Endothelial cell of umbilical vein (primary cell): ENCODE results near the gene SYNDIG1. TPM values are rescaled to one million over a fixed set of nuclear protein-coding genes. Genes with fewer than 3 reads are reported as not detected.

Source experiments
- BruUV-seq: library from RNA; stranded (reverse); fragments of 400-500 nt; replicated peaks from 2 replicates; lab custom pipeline; 2021; lab: Mats Ljungman, UMichigan
- CTCF ChIA-PET: fragments of 300-600, 350-600 bp; sonication (Branson Sonifier 250); formaldehyde crosslinking; loops from one replicate; lab custom pipeline; 2021; ENCODE audit warnings: antibody characterized with exemption, inconsistent platforms; lab: Charles Lee
- POLR2A ChIA-PET: fragments of 300-600, 350-600 bp; sonication (Branson Sonifier 250); formaldehyde crosslinking; loops from one replicate; lab custom pipeline; 2021; ENCODE audit warnings: antibody characterized with exemption, inconsistent platforms; lab: Charles Lee
- DNase-seq: peaks from one replicate; pipeline ENCODE4 v3.0.0-alpha.2; 2011; ENCODE audit warnings: low read depth, low spot score
- FAIRE-seq: peaks from 2 replicates; lab custom pipeline; 2011; peaks lifted over from hg19 to GRCh38; lab: Jason Lieb, UNC
- H2AFZ ChIP-seq: 2 replicates; pipeline ENCODE4 v1.6.0; 2012; ENCODE audit warnings: low read depth, low read length, control low read depth, inconsistent platforms
- H3K27ac ChIP-seq: 2 replicates; pipeline ENCODE4 v1.5.1; 2011; ENCODE audit warnings: low read depth, mild to moderate bottlenecking, control low read depth, low read length, moderate library complexity; ENCODE audit not compliant: insufficient read depth
- H3K27me3 ChIP-seq, 2 experiments: 2 replicates each; pipeline versions ENCODE4 v1.6.0 to v1.6.1; 2011; ENCODE audit warnings: low read length in 2 of 2, mixed read lengths in 1 of 2; ENCODE audit not compliant: control insufficient read depth in 2 of 2, insufficient read depth in 2 of 2
- H3K36me3 ChIP-seq, 2 experiments: 2 replicates in 1 of 2; 3 replicates in 1 of 2; pipeline ENCODE4 v1.5.1; 2011; ENCODE audit warnings: low read length in 2 of 2, mild to moderate bottlenecking in 1 of 2, moderate library complexity in 1 of 2; ENCODE audit not compliant: control insufficient read depth in 2 of 2, insufficient read depth in 2 of 2; ENCODE audit errors: extremely low read depth in 1 of 2
- H3K4me1 ChIP-seq: 3 replicates; pipeline ENCODE4 v1.5.1; 2011; ENCODE audit warnings: mild to moderate bottlenecking, low read length; ENCODE audit not compliant: control insufficient read depth, insufficient read depth; ENCODE audit errors: extremely low read depth
- H3K4me2 ChIP-seq: 2 replicates; pipeline ENCODE4 v1.6.1; 2011; ENCODE audit warnings: low read length, control low read depth, mixed read lengths; ENCODE audit not compliant: insufficient read depth
- H3K4me3 ChIP-seq, 3 experiments: fragments of 200-600 bp in 1 of 3; sonication (generic), shearing (Covaris generic) in 1 of 3; replicated peaks in 1 of 3; 2 replicates each; pipeline ENCODE4 v1.5.1; 2011 to 2016; ENCODE audit warnings: control low read depth in 3 of 3, low read length in 3 of 3, mild to moderate bottlenecking in 2 of 3, inconsistent platforms in 1 of 3, low read depth in 1 of 3, moderate library complexity in 1 of 3; ENCODE audit not compliant: insufficient read depth in 1 of 3
- H3K79me2 ChIP-seq: 2 replicates; pipeline ENCODE4 v1.6.0; 2012; ENCODE audit warnings: low read length, inconsistent platforms; ENCODE audit not compliant: control insufficient read depth, insufficient read depth
- H3K9ac ChIP-seq: replicated peaks from 2 replicates; pipeline ENCODE3; 2011; ENCODE audit warnings: low read length, control low read depth; ENCODE audit not compliant: insufficient read depth; ENCODE audit errors: extremely low read depth
- H3K9me1 ChIP-seq: replicated peaks from 3 replicates; pipeline ENCODE4 v1.6.0; 2011; ENCODE audit warnings: mild to moderate bottlenecking, low read length; ENCODE audit not compliant: control insufficient read depth, insufficient read depth; ENCODE audit errors: extremely low read depth
- H3K9me3 ChIP-seq: replicated peaks from 2 replicates; pipeline ENCODE4 v1.5.1; 2012; ENCODE audit warnings: low read length, inconsistent platforms; ENCODE audit not compliant: control insufficient read depth, insufficient read depth
- H4K20me1 ChIP-seq: replicated peaks from 2 replicates; pipeline ENCODE3; 2011; ENCODE audit warnings: mild to moderate bottlenecking, low read length; ENCODE audit not compliant: control insufficient read depth, insufficient read depth; ENCODE audit errors: extremely low read depth
- EZH2 ChIP-seq: IDR thresholded peaks from 2 replicates; pipeline ENCODE4 v1.6.1; 2012; ENCODE audit warnings: borderline replicate concordance, low read depth, mild to moderate bottlenecking, moderate library complexity, low read length, inconsistent platforms; ENCODE audit not compliant: severe bottlenecking
- FOS ChIP-seq: IDR thresholded peaks from 2 replicates; pipeline ENCODE4 v1.6.1; 2011; ENCODE audit warnings: mild to moderate bottlenecking, low read length, moderate library complexity, borderline replicate concordance; ENCODE audit not compliant: insufficient read depth
- GATA2 ChIP-seq: IDR thresholded peaks from 2 replicates; pipeline ENCODE4 v1.7.0; 2011; ENCODE audit warnings: low read depth, mild to moderate bottlenecking, moderate library complexity, mixed read lengths, low read length; ENCODE audit not compliant: insufficient read length, insufficient read depth
- JUN ChIP-seq: IDR thresholded peaks from 2 replicates; pipeline ENCODE4 v1.6.1; 2011; ENCODE audit warnings: borderline replicate concordance, low read depth; ENCODE audit not compliant: insufficient read length, insufficient read depth
- MYC ChIP-seq: IDR thresholded peaks from one replicate; pipeline ENCODE4 v1.6.1; 2011; ENCODE audit warnings: mild to moderate bottlenecking, low read depth, low read length
- POLR2A ChIP-seq: IDR thresholded peaks from 2 replicates; pipeline ENCODE4 v1.6.1; 2012; ENCODE audit warnings: low read depth, mild to moderate bottlenecking, control low read depth, low read length
- POLR2AphosphoS5 ChIP-seq: IDR thresholded peaks from 2 replicates; pipeline ENCODE4 v1.6.1; 2012; ENCODE audit warnings: low read depth, mild to moderate bottlenecking, control low read depth, low read length, moderate library complexity; ENCODE audit not compliant: insufficient read depth
- dilution Hi-C: fragments of 300-500 bp; cut with MboI; formaldehyde crosslinking; loops from one replicate; pipeline ENCODE4 v1.15.0; 2019; ENCODE audit warnings: low sequenced_read_pairs; ENCODE audit not compliant: extremely low pct_ligation_motif_present
- intact Hi-C: fragments of 100-400 bp; cut with micrococcal nuclease; formaldehyde crosslinking; loops from one replicate; pipeline ENCODE4 v1.10.0; 2022
- polyA plus RNA-seq, 4 experiments: library from polyadenylated mRNA; depleted of rRNA in 3 of 4; stranded (reverse) in 3 of 4; unstranded in 1 of 4; fragments of >200 nt; gene quantifications; 2 replicates each; pipeline versions ENCODE4 v1.2.1 to v1.2.3, GENCODE V29; 2011 to 2012; ENCODE audit warnings: missing spikeins in 1 of 4
- total RNA-seq: library from RNA; stranded (reverse); gene quantifications from 2 replicates; pipeline ENCODE4 v1.2.3, GENCODE V29; 2021
- TF ChIP-seq, protein P1 (sequence below): IDR thresholded peaks from 2 replicates; pipeline ENCODE4 v1.6.1; 2011; ENCODE audit not compliant: insufficient read depth, insufficient read length
- TF ChIP-seq, protein P2 (sequence below), 2 donors: IDR thresholded peaks; 1 replicate in 1 of 2; 2 replicates in 1 of 2; pipeline ENCODE4 v1.5.1; 2011; ENCODE audit warnings: low read length in 2 of 2, mild to moderate bottlenecking in 2 of 2, moderate library complexity in 2 of 2, control low read depth in 1 of 2, inconsistent platforms in 1 of 2, low read depth in 1 of 2; ENCODE audit not compliant: insufficient read depth in 1 of 2; ENCODE audit errors: extremely low read depth in 1 of 2

SYNDIG1 gene
- total and polyA plus RNA-seq, 2 donors (not counting 3 experiments of a cell fraction or from before 2014, with no cell fraction given): not detected

DNA sequence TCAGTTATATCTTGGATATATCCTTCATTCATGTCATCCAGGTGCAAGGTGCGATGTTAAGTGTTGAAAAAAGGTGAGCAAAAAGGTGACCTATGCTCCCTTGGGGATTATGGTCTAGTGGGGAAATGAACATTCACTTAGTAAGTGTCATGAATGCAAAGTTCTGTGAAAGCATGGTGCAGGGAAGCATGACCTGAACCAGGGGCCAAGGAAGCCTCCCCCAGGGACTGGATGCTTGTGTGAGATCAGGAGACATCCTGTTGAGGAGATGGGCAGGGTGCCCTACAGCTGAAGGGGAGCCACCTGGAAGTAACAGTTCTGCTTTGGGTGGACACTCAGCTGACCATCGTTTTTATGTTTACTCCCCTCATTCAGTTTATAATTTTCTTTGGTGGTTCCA is 179.5 kb downstream of the SYNDIG1 start:
- no peak overlapping the region for H2AFZ ChIP-seq
- H3K4me1 ChIP-seq: no peaks in the 10 kb centered on the region
- intact Hi-C loops (no loop called here), dilution Hi-C loops (no loop called here)
- no TSS peak for BruUV-seq
- no peaks in the 10 kb centered on the region for H4K20me1 ChIP-seq
- no peaks in the 10 kb centered on the region for H3K36me3 ChIP-seq
- H3K9me3 ChIP-seq: peaks cover 7% of the 10 kb centered on the region
- FAIRE-seq (no peak), DNase-seq (no peak)
- H3K27me3 ChIP-seq: no peaks in the 10 kb centered on the region
- no peak overlapping the region for H3K9ac ChIP-seq
- ChIA-PET POLR2A (no interaction called here), CTCF (no interaction called here)
- no peaks in the 10 kb centered on the region for H3K9me1 ChIP-seq
- H3K4me3 ChIP-seq: no peak overlapping the region
- H3K79me2 ChIP-seq: no peaks in the 10 kb centered on the region
- H3K4me2 ChIP-seq: no peak overlapping the region
- no peak for TF ChIP-seq FOS
- TF ChIP-seq, protein P1, sequence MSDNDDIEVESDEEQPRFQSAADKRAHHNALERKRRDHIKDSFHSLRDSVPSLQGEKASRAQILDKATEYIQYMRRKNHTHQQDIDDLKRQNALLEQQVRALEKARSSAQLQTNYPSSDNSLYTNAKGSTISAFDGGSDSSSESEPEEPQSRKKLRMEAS: no peak
- no peak for TF ChIP-seq GATA2
- TF ChIP-seq JUN: no peak
- TF ChIP-seq EZH2: no peak
- TF ChIP-seq, protein P2, sequence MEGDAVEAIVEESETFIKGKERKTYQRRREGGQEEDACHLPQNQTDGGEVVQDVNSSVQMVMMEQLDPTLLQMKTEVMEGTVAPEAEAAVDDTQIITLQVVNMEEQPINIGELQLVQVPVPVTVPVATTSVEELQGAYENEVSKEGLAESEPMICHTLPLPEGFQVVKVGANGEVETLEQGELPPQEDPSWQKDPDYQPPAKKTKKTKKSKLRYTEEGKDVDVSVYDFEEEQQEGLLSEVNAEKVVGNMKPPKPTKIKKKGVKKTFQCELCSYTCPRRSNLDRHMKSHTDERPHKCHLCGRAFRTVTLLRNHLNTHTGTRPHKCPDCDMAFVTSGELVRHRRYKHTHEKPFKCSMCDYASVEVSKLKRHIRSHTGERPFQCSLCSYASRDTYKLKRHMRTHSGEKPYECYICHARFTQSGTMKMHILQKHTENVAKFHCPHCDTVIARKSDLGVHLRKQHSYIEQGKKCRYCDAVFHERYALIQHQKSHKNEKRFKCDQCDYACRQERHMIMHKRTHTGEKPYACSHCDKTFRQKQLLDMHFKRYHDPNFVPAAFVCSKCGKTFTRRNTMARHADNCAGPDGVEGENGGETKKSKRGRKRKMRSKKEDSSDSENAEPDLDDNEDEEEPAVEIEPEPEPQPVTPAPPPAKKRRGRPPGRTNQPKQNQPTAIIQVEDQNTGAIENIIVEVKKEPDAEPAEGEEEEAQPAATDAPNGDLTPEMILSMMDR (IDR thresholded peaks at IDR 0.05; ENCODE audit: extremely low read depth in 1 of 2, insufficient read depth in 1 of 2, low read depth in 1 of 2, low read length in 2 of 2): no peak
- TF ChIP-seq MYC: no peak
- no peak for TF ChIP-seq POLR2AphosphoS5
- TF ChIP-seq POLR2A: no peak
- no peak overlapping the region for H3K27ac ChIP-seq
